Type B pancreatic cell (in vitro differentiated cells): ENCODE data around the gene IRF2BP2. TPM values are rescaled to one million over a fixed set of nuclear protein-coding genes. Genes with fewer than 3 reads are reported as not detected.

Experiments used
- DNase-seq: peaks from one replicate; pipeline ENCODE4 v3.0.0; 2021; ENCODE audit warnings: mixed read lengths; ENCODE audit not compliant: unreplicated experiment; ENCODE audit errors: extremely low spot score
- H3K27ac Mint-ChIP-seq: 2 replicates; pipeline ENCODE4 v1.8.0; 2021; ENCODE audit warnings: mild to moderate bottlenecking, mixed read lengths
- H3K27me3 Mint-ChIP-seq: 2 replicates; pipeline ENCODE4 v1.8.0; 2021; ENCODE audit warnings: mixed read lengths
- H3K36me3 Mint-ChIP-seq: 2 replicates; pipeline ENCODE4 v1.8.0; 2021; ENCODE audit warnings: mixed read lengths
- H3K4me1 Mint-ChIP-seq: one replicate; pipeline ENCODE4 v1.8.0; 2021; ENCODE audit warnings: mixed read lengths; ENCODE audit not compliant: unreplicated experiment
- H3K4me3 Mint-ChIP-seq: 2 replicates; pipeline ENCODE4 v1.8.0; 2021; ENCODE audit warnings: mild to moderate bottlenecking, mixed read lengths
- H3K9me3 Mint-ChIP-seq: 2 replicates; pipeline ENCODE4 v1.8.0; 2021; ENCODE audit warnings: mixed read lengths
- CTCF ChIP-seq: fragments of 200-600 bp; sonication (generic); conservative IDR thresholded peaks from 2 replicates; pipeline ENCODE4 v1.5.0; 2021; ENCODE audit warnings: antibody characterized with exemption, mild to moderate bottlenecking
- total RNA-seq: library from RNA; stranded (reverse); gene quantifications from 2 replicates; pipeline ENCODE4 v1.2.1, GENCODE V29; 2021; ENCODE audit warnings: low replicate concordance

The IRF2BP2 gene
- total RNA-seq, 1 donor from 2014 or later: 181 TPM

- H3K27me3 Mint-ChIP-seq: peaks cover 8% of the 10 kb centered on the region
- no peaks in the 10 kb centered on the region for H3K9me3 Mint-ChIP-seq
- H3K4me3 Mint-ChIP-seq: peak overlapping the region; percentile 96
- DNase-seq: no peak
- peaks cover 28% of the 10 kb centered on the region for H3K4me1 Mint-ChIP-seq
- H3K27ac Mint-ChIP-seq: peak overlapping the region; percentile 99
- H3K36me3 Mint-ChIP-seq: peaks cover 44% of the 10 kb centered on the region
- peak; percentile 27 for TF ChIP-seq CTCF
These were observed 1.7 kb downstream of the IRF2BP2 start for GRCh38 chr1:234608025-234608910.

- Mint-ChIP-seq H3K36me3 (peaks cover 51% of the 10 kb centered on the region), H3K9me3 (no peaks in the 10 kb centered on the region), H3K4me1 (peaks cover 28% of the 10 kb centered on the region), H3K27me3 (peaks cover 8% of the 10 kb centered on the region), H3K27ac (peak overlapping the region; percentile 99), H3K4me3 (peak overlapping the region; percentile 96)
- peak; percentile 53 for TF ChIP-seq CTCF
- no peak for DNase-seq
These were observed 2.6 kb downstream of the IRF2BP2 start for GRCh38 chr1:234607109-234608024.

GRCh38 chr1:234606784-234607108, 3.2 kb downstream of the IRF2BP2 start:
- H3K4me3 Mint-ChIP-seq: peak overlapping the region; percentile 96
- peak overlapping the region; percentile 99 for H3K27ac Mint-ChIP-seq
- no peak for TF ChIP-seq CTCF
- no peak for DNase-seq
- peaks cover 51% of the 10 kb centered on the region for H3K36me3 Mint-ChIP-seq
- peaks cover 27% of the 10 kb centered on the region for H3K4me1 Mint-ChIP-seq
- peaks cover 8% of the 10 kb centered on the region for H3K27me3 Mint-ChIP-seq
- H3K9me3 Mint-ChIP-seq: no peaks in the 10 kb centered on the region

GRCh38 chr1:234605983-234606783, 3.8 kb downstream of the IRF2BP2 start:
- no peak for TF ChIP-seq CTCF
- H3K4me3 Mint-ChIP-seq: peak overlapping the region; percentile 96
- no peak for DNase-seq
- H3K36me3 Mint-ChIP-seq: peaks cover 51% of the 10 kb centered on the region
- H3K4me1 Mint-ChIP-seq: peaks cover 27% of the 10 kb centered on the region
- H3K27ac Mint-ChIP-seq: peak overlapping the region; percentile 99
- no peaks in the 10 kb centered on the region for H3K9me3 Mint-ChIP-seq
- H3K27me3 Mint-ChIP-seq: peaks cover 8% of the 10 kb centered on the region

GRCh38 chr1:234605399-234605982, 4.5 kb downstream of the IRF2BP2 start:
- H3K9me3 Mint-ChIP-seq: no peaks in the 10 kb centered on the region
- peaks cover 50% of the 10 kb centered on the region for H3K36me3 Mint-ChIP-seq
- peak overlapping the region; percentile 99 for H3K27ac Mint-ChIP-seq

More at GRCh38 chr1:234605399-234605982, 4.5 kb downstream of the IRF2BP2 start:
- H3K4me3 Mint-ChIP-seq: peak overlapping the region; percentile 96
- TF ChIP-seq CTCF: no peak
- H3K27me3 Mint-ChIP-seq: peaks cover 7% of the 10 kb centered on the region
- H3K4me1 Mint-ChIP-seq: peaks cover 31% of the 10 kb centered on the region
- no peak for DNase-seq
